ENCODE results near the gene FRAT2.
"Not testable (repeated sequence)": the region's sequence is repeated elsewhere in the genome, so short reads cannot be mapped to it uniquely, and the experiment has no call there.

FRAT2 gene

DNA sequence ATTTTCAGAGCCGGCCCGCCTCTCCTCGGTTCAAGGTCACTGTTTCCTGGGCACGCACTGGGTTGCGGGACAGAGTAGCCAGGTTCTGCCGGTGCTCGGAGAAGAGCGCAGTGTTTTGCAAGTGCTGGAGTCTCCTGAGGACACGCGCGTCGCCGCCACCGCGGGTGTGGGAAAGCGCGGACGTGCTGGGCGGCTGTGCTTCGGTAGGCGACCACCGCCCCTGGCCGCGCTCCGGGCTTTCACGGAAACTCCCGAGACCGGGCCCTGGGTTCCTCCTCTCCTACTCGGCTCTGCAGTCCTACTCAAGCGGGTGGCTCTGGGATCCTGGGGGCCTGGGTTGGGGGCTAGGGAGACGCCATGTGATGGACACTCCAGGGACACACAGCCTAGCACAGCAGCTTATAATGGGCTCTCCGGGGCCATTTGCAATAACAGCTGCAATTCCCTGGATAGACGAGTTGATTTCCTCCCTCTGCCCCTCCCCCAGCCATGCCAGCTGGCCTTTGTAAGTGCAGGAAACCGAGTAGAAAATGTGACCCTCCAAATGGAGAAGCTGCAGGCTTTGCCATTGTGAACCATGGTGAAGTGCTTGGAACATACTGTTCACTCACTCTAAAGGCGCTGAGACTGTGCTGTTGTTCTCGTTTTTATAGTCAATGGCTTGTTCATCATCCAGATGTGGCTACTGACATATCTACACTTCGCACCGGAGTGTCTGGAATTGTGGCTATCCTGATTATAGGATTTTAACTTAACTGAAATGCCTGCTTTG, 13.3 kb downstream of the FRAT2 start:
- DNase-seq, result peak; percentile 51 to 52

DNA sequence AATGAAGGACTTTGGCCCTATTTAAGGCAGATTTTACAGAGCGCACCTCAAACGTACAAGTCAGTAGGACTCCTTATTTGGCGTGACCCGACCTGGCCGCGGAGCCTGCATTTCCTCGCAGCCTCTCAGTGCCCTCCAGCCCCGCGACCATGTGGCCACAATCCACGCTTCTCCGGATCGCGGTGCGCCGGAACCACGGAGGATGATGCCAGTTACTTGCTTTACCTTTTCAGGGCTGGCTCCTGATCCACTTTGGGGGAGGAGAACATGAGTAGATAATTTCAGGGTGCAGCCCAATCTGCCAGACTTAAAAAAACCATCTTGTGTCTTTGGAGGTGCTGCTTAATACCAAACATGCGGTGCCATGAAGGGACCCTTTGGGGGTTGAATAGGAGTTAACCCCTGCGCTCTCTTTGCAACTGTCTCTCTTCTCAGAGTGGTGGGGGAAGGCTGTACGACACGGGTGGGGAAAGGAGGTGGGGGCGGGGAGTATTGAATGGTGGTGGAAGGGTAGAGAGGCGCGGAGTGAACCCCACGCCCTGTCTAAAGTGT, 14.0 kb downstream of the FRAT2 start:
- DNase-seq, result no peak

DNA sequence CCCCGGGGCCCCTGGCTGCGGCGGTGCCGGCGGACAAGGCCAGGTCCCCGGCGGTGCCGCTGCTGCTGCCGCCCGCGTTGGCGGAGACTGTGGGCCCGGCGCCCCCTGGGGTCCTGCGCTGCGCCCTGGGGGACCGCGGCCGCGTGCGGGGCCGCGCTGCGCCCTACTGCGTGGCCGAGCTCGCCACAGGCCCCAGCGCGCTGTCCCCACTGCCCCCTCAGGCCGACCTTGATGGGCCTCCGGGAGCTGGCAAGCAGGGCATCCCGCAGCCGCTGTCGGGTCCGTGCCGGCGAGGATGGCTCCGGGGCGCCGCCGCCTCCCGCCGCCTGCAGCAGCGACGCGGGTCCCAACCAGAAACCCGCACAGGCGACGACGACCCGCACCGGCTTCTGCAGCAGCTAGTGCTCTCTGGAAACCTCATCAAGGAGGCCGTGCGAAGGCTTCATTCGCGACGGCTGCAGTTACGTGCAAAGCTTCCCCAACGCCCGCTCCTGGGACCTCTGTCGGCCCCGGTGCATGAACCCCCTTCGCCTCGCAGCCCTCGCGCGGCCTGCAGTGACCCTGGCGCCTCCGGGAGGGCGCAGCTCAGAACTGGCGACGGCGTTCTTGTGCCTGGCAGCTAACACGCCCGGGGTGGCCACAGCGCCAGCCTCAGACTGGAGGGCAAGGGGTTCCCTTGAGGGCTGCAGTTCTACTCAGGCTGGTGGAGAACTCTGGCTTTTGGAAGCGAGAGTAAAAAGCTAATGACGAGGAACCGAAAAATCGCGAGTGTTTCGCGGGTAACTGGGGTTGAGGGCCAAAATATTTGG, 14.7 kb downstream of the FRAT2 start:
- peak; percentile 44 to 53 for DNase-seq

DNA sequence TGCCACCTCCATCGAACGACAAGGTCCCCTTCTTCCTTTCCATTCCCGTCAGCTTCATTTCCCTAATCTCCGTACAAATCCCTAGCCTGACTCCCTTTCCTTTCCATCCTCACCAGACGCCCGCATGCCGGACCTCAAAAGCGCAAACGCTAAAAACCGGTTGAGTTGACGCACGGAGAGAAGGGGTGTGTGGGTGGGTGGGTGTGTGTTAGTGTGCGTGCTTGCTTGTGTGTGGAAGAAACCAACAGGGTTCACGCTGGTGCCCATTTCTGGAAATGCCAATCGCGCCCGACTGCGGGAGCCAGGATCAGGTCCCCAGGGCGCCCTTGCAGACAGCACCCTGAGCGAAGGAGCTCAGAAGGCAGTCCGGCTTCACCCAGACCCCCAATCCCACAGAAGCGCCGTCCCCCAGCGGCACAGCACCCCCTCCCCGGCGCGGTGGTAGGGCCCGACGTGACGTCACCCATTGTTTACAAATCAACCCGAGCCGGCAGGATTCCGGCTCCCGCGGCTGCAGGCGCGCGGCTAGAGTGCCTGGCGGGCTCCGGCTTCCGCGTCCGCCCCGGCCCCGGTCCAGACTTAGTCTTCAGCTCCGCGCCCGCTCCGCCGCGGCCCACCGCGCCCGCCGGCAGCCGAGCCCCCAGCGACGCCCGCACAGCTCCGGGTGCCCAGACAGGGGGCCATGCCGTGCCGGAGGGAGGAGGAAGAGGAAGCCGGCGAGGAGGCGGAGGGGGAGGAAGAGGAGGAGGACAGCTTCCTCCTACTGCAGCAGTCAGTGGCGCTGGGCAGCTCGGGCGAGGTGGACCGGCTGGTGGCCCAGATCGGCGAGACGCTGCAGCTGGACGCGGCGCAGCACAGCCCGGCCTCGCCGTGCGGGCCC, 15.5 kb downstream of the FRAT2 start, which contains the start of gene FRAT1:
FRAT1 (plus strand) TSS at position 500 of the 880 bp plus-strand sequence; CDS start at position 683, 183 bp downstream.
- DNase-seq, result peak; percentile 79 to 90

DNA sequence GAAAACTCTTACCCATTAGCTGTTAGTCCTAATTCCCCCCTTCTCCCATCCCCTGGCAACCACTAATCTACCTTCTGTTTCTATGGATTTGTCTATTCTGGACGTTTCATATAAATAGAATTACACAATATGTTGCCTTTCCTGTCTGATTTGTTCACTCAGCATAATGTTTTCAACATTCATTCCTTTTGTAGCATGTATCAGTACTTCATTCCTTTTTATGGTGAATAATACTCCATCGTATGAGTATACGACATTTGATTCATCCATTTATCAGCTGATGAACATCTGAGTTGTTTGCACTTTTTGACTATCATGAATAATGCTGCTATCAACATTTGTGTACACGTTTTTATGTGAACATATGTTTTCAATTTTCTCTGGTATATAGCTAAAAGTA, 19.9 kb downstream of the FRAT2 start:
- no peak for DNase-seq

DNA sequence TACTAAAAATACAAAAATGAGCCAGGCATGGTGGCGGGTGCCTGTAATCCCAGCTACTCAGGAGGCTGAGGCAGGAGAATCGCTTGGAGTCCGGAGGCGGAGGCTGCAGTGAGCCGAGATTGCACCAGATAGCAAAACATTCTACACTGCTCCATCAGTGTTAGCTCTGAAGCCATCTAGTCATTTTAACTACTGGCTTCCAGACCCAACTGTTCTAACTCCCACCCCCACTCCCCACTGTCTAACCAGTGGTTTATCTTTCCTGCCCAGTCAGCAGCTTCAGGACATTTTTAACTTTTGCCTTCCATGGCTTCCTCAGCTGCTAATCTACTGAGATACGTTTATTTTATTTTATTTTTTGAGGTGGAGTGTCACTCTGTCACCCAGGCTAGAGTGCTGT, 21.6 kb downstream of the FRAT2 start:
- DNase-seq, result no peak

DNA sequence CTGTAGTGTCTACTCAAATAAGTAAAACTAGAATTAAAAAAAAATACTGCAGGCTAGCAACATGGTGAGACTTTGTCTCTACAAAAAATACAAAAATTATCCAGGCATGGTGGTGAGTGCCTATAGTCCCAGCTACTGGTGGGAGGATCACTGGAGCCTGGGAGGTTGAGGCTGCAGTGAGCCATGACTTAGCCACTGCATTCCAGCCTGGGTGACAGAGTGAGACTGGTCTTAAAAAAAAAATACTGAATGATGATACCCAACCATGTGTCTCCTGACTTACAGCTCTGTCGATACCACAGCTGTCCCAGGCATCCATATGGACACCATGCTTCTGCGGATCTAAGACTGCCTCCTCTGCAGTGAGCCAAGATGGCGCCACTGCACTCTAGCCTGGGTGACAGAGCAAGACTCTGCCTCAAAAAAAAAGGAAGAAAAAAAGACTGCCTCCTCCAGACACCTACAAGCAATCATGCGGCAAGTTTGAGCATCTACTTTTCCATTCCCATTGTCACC, 23.4 kb downstream of the FRAT2 start:
- no peak for DNase-seq

DNA sequence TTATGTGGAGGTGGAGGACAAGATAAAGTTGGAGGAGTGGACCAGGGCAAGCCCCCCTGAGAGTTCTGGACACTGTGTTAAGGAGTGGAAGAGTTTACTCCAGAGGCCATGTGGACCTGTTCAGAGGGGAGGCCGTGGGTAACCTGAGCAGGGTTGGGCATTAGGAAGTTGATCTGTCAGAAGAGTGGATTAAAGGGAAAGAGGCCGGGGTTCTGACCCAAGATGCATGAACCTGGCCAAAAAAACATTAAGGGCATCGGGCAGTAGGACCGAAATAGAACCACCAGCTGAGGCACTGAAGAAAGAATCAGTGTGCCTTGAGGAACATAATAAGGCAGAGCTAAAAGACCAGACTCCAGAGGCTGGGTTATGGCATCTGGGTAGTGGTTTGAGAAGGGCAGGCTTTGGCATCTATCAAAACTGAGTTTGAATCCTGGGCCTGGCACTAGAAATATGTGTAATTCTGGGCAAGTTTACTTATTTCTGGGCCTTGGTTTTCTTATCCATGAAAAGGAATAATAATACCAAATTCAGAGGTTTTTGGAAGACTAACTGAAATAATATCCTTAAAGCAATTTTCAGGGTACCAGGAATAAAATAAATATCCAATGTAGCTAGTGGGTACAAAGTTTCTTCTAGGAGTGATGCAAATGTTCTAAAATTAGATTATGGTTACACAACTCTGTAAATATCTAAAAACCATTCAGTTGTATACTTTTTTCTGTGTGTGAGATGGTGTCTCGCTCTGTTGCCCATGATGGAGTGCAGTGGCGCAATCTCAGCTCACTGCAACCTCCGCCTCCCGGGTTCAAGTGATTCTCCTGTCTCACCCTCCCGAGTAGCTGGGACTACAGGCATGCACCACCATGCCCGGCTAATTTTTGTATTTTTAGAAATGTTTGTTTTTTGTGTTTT, 26.4 kb downstream of the FRAT2 start:
- DNase-seq, result no peak

DNA sequence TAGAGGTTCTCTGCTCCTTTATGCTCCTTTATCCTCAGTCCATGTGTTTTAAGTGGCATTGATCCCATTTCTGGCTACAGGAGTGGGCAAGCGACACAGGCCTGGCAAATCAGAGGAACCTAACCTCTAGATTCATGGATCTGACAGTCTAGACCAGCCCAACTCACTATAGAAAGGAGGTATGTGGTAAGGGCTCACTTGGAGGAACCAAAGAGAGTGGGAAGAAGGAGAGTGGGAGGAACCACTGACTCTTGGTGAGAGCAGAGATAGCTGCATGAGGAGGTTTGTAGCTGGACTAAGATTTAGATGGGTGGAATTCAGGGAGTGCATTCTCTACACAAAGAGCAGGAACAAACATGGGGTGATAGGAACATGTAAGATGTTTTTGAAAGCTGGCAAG, 27.1 kb downstream of the FRAT2 start:
- peak; percentile 69 to 72 for DNase-seq

DNA sequence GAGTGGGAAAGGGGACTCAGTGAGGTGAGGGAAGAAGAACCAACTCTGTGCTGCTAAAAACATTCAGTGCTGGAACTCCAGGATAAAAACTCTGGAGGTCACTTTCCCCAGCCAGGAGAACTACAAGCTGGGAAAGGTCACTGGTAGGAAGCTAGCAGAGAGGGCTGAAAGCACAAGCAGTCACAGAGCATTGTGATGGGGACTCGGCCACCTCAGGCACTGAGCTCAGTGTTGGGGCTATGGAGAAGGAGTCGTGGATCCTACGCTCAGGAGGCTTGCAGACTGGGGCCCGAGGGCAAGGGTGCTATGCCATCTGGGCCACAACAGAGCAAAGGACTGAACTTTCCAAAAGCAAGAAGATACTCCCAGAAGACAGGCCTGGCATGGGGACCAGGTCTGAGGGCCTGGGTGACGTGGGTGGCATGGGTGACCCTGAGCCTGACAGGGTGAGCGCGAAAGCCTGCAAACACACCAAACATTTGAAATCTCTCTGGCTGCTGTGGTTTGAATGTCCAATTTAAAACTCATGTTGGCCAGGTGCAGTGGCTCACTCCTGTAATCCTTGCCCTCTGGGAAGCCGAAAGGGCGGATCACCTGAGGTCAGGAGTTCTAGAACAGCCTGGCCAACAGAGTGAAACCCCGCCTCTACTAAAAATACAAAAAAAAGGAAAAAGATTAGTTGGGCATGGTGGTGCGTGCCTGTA, 32.3 kb downstream of the FRAT2 start:
- no peak for DNase-seq

DNA sequence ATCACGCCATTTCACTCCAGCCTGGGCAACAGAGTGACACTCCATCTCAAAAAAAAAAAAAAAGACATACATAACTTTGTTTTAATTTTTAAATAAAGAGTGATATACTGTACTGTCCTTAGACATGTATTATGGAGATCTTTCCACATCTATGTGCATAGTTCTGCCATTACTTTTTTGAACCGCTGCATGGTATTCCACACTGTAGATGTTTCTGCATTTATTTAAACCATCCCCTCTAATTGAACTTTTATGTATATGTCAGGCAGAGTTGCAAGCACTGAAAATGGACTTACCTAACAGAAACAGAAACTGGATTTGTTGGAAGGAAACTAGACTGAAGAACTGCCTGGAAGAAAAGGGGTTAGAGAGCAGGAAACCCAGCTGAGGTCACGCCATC, 33.5 kb downstream of the FRAT2 start:
- no peak for DNase-seq

DNA sequence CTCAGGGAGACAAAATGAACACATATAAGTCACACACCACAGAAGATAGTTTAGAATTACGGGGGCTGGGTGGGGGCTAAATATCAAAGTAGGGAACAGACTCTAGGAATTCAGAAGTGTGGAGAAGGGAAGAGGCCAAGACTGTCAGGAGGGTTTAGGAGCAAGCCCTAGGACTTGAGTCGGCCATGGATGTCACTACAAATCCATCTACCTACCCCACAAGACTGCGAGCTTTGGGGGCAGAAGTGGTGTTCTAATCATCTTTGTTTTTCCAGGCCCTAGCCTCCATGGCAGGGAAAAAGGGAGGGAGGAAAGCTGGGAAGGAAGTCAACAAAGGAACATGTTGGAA, 36.3 kb downstream of the FRAT2 start:
- DNase-seq, result no peak

DNA sequence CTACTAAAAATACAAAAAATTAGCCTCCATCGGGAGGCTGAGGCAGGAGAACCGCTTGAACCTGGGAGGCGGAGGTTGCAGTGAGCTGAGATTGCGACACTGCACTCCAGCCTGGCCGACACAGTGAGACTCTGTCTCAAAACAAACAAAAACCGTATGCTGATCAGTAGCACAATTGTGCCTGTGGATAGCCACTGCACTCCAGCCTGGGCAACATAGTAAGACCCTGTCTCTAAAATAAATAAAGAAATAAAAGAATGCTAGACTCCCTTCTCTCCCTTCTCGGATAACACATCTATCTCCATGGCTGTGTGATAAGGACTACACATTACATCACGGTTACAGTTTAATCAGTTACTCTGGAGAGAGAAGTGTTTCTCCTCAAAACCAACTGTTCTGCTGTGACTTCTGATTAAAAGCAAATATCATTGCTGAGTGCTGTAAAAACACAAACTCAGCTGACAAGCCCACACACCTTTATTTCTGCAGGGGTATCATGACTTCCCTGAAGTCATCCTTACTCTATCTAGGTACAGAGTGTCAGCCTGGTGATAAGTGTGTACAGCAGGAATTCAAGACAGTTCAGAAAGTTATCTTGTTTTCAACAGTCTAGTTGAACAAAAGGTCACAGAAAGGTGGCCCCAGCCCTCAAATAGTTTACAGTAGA, 36.8 kb downstream of the FRAT2 start:
- DNase-seq, result no peak

DNA sequence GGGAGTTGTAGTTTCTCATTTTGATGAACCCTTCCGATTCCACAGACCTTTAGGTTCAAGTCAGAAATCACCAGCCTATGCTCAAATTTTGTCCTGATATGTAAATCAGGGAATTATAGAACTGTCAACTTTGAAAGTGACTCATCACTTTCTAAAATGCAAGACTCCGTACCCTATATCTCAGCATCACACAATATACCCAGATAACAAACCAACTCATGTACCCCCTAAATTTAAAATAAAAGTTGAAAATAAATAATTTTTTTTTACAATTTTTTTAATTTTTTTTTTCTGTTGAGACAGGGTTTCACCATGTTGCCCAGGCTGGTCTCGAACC, 41.7 kb downstream of the FRAT2 start:
- DNase-seq, result no peak

DNA sequence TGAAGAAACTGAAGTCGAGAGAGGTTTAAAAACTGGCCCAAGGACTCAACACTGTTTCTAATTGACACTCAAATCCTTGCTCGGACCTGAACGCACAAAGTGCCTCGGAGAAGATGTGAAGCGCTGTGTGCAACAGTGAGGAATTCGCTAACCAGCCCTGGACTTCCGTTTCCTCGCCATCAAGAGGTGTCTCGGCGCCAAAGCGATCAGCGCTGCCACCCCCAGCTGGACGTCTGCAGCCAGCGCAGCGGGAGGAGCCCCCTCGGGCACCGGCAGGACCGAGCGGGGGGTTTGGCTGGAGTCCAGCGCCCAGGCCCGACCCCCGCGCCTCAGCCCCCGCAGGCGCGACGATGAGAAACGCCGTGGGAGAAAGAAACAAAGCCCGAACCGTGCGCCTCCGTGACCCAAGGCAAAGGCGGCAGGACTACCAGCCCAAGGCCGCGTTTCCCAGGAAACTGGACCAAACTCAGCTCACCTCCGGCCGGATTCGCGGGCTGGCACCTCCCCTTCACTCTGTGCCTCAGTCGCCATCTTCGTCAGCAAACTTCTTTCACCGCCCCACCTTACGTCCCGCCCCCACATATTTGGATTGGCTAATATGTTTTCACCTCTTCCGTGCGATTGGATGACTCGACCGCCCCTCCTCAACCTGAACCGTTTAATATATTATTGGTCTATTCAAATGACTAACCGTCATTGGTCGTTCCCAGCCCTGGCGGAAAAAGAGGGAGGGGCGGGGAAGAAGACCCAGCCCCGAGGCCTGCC, 42.2 kb downstream of the FRAT2 start, which contains the start of gene ARHGAP19:
ARHGAP19 (minus strand) TSS at position 541 of the 765 bp plus-strand sequence; CDS start at position 531, 10 bp downstream.
- DNase-seq, result peak; percentile 99

DNA sequence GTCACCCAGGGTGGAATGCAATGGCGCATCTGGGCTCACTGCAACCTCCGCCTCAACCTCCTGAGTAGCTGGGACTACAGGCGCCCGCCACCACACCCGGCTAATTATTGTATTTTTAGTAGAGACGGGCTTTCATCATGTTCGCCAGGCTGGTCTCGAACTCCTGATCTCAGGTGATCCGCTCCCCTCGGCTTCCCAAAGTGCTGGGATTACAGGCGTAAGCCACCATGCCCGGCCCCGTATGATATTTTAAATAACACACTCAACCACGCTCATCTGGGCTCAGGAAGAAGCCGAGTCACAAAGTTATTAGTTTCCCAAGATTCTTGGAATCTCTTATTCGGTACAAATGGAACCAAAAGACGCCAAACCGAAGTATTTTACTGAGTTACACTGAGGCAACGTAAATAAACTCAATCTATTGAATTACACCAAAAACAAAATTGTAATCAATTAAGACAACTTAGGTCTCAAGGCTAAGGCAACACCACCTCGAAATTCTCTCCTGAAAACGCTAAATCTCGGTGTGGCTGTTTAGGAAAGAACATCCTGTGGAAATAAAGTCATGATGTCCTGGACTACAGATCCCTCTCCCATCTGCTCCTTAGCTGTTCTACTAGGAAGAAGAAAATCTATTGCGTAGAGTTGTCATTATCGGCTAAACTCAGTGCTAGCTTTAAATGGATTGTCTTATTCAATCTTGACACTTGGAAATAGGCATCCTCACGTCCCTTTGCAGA, 43.0 kb downstream of the FRAT2 start:
- DNase-seq, result no peak

DNA sequence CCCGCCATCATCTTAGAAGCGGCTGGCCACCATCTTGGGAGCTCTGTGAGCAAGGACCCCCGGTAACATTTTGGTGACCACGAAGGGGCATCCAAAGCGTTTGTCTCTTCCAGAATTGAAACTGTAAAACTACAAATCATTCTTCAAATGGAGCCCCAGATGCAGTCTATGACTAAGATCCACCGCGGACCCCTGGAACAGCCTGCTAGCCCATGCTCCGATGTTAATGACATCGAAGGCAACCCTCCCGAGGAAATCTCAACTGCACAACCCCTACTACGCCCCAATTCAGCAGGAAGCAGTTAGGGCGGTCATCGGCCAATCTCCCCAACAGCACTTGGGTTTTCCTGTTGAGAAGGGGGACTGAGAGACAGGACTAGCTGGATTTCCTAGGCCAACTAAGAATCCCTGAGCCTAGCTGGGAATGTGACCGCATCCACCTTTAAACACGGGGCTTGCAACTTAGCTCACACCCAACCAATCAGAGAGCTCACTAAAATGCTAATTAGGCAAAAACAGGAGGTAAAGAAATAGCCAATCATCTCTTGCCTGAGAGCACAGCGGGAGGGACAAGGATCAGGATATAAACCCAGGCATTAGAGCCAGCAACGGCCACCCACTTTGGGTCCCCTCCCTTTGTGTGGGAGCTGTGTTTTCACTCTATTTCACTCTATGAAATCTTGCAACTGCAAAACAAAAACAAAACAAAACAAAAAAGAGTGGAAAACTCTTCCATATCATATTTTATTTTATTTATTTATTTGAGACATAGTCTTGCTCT, 43.8 kb downstream of the FRAT2 start:
- DNase-seq, result not testable (repeated sequence)

DNA sequence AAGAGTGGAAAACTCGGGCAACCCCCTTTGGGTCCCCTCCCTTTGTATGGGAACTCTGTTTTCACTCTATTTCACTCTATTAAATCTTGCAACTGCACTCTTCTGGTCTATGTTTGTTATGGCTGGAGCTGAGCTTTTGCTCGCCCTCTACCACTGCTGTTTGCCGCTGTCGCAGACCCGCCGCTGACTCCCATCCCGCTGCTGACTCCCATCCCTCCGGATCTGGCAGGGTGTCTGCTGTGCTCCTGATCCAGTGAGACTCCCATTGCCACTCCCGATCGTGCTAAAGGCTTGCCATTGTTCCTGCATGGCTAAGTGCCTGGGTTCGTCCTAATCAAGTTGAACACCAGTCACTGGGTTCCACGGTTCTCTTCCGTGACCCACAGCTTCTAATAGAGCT, 44.5 kb downstream of the FRAT2 start:
- not testable (repeated sequence) for DNase-seq
